Stimulated activated CD4-positive, alpha-beta T cell treated with anti-CD3 and anti-CD28 coated beads, TNF-alpha, amount 100 ng/mL, for 4 hours (primary cell): ENCODE measurements around the gene ACTRT2.

ENCODE experiments used
- DNase-seq, 3 experiments: peaks; one replicate each; pipeline ENCODE4 v3.0.0-alpha.2; 2020; ENCODE audit warnings: low read depth in 3 of 3

Gene ACTRT2

GRCh38 chr1:3003039-3003940, 18.0 kb upstream of the ACTRT2 start:
- no peak for DNase-seq

GRCh38 chr1:3003941-3004270, 17.4 kb upstream of the ACTRT2 start:
- no peak for DNase-seq

GRCh38 chr1:3004285-3005205, 16.7 kb upstream of the ACTRT2 start:
- DNase-seq: no peak

GRCh38 chr1:3005771-3006170, 15.5 kb upstream of the ACTRT2 start:
- DNase-seq: no peak

GRCh38 chr1:3007298-3008147, 13.7 kb upstream of the ACTRT2 start:
- no peak for DNase-seq

- DNase-seq: no peak
Measured at GRCh38 chr1:3009021-3009420, 12.2 kb upstream of the ACTRT2 start.

- DNase-seq: no peak
Measured at GRCh38 chr1:3009556-3009955, 11.7 kb upstream of the ACTRT2 start.

- no peak for DNase-seq
Measured at GRCh38 chr1:3011127-3011526, 10.1 kb upstream of the ACTRT2 start.

- no peak for DNase-seq
Measured at GRCh38 chr1:3011631-3012455, 9.4 kb upstream of the ACTRT2 start.

- DNase-seq: peak; percentile 31 to 43 (median 43)
Measured at GRCh38 chr1:3012456-3013291, 8.6 kb upstream of the ACTRT2 start.

- no peak for DNase-seq
Measured at GRCh38 chr1:3013371-3014049, 7.8 kb upstream of the ACTRT2 start.

- DNase-seq: no peak
Measured at GRCh38 chr1:3014050-3014440, 7.2 kb upstream of the ACTRT2 start.

GRCh38 chr1:3014443-3015268, 6.6 kb upstream of the ACTRT2 start:
- no peak for DNase-seq

- no peak for DNase-seq
Measured at GRCh38 chr1:3015269-3015635, 6.0 kb upstream of the ACTRT2 start.

- DNase-seq: no peak
Measured at GRCh38 chr1:3015744-3016143, 5.5 kb upstream of the ACTRT2 start.

GRCh38 chr1:3016641-3017439, 4.4 kb upstream of the ACTRT2 start:
- DNase-seq: no peak

- DNase-seq: no peak
Measured at GRCh38 chr1:3017440-3018050, 3.7 kb upstream of the ACTRT2 start.
